Neuron (in vitro differentiated cells): ENCODE results near the gene HCN4.

Source experiments
- H2AFZ ChIP-seq: one replicate; pipeline ENCODE4 v1.6.1; 2013; ENCODE audit warnings: low read depth, mild to moderate bottlenecking, inconsistent platforms, low read length, moderate library complexity
- H3K27me3 ChIP-seq: one replicate; pipeline ENCODE4 v1.6.1; 2013; ENCODE audit warnings: low read length; ENCODE audit not compliant: insufficient read depth
- H3K36me3 ChIP-seq: one replicate; pipeline ENCODE4 v1.6.1; 2013; ENCODE audit warnings: low read length; ENCODE audit not compliant: insufficient read depth
- H3K4me1 ChIP-seq: one replicate; pipeline ENCODE4 v1.6.1; 2013; ENCODE audit warnings: low read length; ENCODE audit not compliant: insufficient read depth
- H3K4me3 ChIP-seq: 2 replicates; pipeline ENCODE4 v1.5.1; 2013; ENCODE audit warnings: mild to moderate bottlenecking, low read length, moderate library complexity
- H3K9me3 ChIP-seq: one replicate; pipeline ENCODE4 v1.6.1; 2013; ENCODE audit warnings: low read length

The HCN4 gene

GRCh38 chr15:73323956-73324355 lies 44.8 kb downstream of the HCN4 start:
- no peaks in the 10 kb centered on the region for H3K36me3 ChIP-seq
- H2AFZ ChIP-seq, result no peak overlapping the region
- H3K27me3 ChIP-seq, result no peaks in the 10 kb centered on the region
- H3K9me3 ChIP-seq, result no peaks in the 10 kb centered on the region
- H3K4me3 ChIP-seq, result no peak overlapping the region
- H3K4me1 ChIP-seq, result peaks cover 5% of the 10 kb centered on the region

GRCh38 chr15:73323374-73323955 lies 45.3 kb downstream of the HCN4 start:
- Histone ChIP-seq H2AFZ (no peak overlapping the region), H3K4me1 (peaks cover 9% of the 10 kb centered on the region), H3K36me3 (no peaks in the 10 kb centered on the region)

DNA sequence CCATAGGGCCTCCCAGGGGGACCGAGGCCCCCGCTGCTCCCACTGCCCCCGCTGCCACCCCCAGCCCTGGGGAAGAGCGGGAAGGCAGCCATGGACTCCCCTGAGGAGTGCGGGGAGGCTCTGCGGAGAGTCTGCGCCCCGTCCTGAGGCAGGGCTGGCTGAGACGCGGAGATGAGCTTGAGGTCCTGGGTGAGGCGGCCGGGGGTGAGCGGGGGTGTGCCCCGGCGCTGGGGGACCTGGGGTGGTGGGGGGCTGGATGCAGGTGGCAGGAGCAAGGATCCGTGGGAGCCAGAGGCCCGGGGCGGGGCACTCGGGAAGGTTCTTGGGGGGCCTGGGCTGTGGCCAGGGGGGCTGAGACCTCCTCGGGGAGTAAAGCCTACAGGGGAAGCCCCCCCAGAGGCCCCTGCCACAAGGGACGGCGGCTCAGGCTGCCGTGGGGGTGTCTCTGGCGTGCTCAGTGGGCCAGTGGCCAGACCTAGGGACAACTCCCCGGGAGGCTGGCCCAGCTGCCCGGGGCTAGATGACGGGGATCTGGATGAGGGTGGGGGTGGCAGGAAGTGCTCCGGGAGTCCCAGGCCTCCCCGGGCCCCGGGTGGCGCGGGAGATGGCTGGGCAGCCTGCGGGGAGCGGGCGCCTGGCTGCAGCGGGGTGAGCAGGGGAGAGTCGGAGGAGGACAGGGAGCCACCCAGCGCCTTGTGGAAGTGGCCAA lies 45.9 kb downstream of the HCN4 start:
- Histone ChIP-seq H3K27me3 (no peaks in the 10 kb centered on the region), H3K4me3 (no peak overlapping the region), H2AFZ (no peak overlapping the region), H3K4me1 (peaks cover 15% of the 10 kb centered on the region), H3K9me3 (no peaks in the 10 kb centered on the region), H3K36me3 (no peaks in the 10 kb centered on the region)

More at GRCh38 chr15:73323374-73323955, 45.3 kb downstream of the HCN4 start:
- Histone ChIP-seq H3K9me3 (no peaks in the 10 kb centered on the region), H3K4me3 (no peak overlapping the region), H3K27me3 (no peaks in the 10 kb centered on the region)

DNA sequence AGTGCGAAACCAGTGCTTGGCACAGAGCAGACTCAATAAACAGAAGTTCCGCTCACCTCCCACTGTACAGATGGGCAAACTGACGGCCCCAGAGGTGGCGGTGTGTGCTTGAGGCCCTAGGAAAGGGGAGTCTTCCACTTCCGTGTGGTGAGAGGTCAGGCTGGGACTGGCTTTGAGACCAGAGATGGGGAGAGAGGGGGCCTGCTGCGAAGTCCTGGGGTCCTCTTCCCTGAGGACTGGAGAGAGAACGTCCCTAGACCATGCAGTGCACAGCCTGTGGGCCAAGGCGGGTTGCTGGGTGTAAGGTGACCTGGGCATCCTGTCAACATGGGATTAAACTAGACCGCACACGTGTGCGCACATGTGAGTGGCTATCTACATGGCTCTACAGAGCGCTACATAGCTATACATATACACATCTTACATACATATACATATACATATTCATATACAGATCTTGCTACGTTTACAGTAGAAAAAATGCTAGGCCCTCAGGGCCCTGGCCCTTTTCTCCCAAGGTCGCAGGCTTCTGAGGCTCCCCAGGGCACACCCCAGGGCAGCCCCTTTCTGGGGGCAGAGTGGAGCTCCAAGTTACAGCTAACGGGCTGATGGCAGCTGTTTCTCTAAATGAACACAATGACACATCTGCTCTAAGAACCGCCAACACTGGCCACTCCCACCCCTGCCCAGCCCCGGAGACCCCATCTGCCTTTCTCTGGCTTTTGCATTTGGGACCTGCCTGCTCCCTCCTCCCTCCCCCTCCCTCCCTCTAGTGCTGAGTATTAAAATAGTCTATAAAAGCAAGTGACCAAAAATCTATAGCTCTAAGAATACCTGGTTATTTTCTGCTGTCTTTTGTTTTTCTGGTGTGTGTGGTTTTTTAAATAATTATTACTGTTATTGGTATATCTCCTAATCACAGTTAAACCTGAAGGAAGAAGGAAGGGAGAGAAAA lies 47.0 kb downstream of the HCN4 start:
- Histone ChIP-seq H3K27me3 (no peaks in the 10 kb centered on the region), H3K4me1 (peaks cover 19% of the 10 kb centered on the region), H3K4me3 (no peak overlapping the region), H2AFZ (no peak overlapping the region), H3K36me3 (no peaks in the 10 kb centered on the region), H3K9me3 (no peaks in the 10 kb centered on the region)

GRCh38 chr15:73320619-73321180 lies 48.1 kb downstream of the HCN4 start:
- H3K36me3 ChIP-seq, result no peaks in the 10 kb centered on the region
- no peaks in the 10 kb centered on the region for H3K9me3 ChIP-seq
- H2AFZ ChIP-seq, result no peak overlapping the region
- H3K4me3 ChIP-seq, result no peak overlapping the region
- H3K4me1 ChIP-seq, result peaks cover 19% of the 10 kb centered on the region
- no peaks in the 10 kb centered on the region for H3K27me3 ChIP-seq

- no peak overlapping the region for H2AFZ ChIP-seq
- no peak overlapping the region for H3K4me3 ChIP-seq
- H3K36me3 ChIP-seq, result no peaks in the 10 kb centered on the region
- peaks cover 19% of the 10 kb centered on the region for H3K4me1 ChIP-seq
- H3K9me3 ChIP-seq, result no peaks in the 10 kb centered on the region
- no peaks in the 10 kb centered on the region for H3K27me3 ChIP-seq
Measured at GRCh38 chr15:73319460-73320245, 49.1 kb downstream of the HCN4 start.

GRCh38 chr15:73318463-73319351 lies 50.1 kb downstream of the HCN4 start:
- H3K4me1 ChIP-seq, result peaks cover 19% of the 10 kb centered on the region
- H3K4me3 ChIP-seq, result no peak overlapping the region
- no peaks in the 10 kb centered on the region for H3K9me3 ChIP-seq
- no peaks in the 10 kb centered on the region for H3K27me3 ChIP-seq
- H2AFZ ChIP-seq, result no peak overlapping the region
- H3K36me3 ChIP-seq, result no peaks in the 10 kb centered on the region

DNA sequence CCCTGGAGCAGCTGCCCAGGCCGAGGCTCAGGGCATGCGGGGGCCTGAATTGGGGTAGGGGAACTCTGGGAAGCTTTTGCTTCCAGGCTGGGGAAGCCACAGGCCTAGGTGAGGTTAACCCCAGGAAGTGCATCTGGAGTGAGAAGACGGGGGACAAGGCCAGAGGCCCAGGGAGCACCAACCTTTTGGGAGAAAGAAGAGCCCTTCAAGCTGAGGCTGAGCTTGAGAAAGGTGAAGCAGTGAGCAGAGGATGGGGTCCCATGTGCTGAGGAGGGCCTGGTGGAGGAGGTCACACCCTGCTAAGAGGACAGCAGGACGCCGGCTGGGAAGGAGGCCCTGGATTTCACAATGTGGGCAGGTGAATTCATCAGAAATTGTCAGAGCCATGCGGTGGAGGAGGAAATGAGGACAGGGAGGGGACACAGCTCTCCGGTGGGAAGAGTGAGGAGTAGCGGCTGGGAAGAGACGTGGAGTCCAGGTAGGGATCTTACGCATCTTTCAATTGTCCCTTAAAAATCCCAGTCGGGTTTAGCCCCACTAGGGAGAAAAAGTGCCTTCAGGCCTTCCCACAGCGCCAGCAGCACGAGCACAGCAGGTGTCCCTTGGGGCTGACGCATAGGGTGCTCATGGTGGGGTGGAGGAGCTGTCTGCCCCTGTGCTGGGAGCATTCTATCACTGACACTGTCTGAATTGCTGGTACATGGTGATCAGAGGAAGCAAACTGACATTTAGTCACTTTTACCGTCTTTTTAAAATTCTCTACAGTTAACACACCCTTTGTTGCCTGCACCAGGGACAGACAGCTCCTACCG lies 50.9 kb downstream of the HCN4 start:
- H3K36me3 ChIP-seq, result no peaks in the 10 kb centered on the region
- peaks cover 19% of the 10 kb centered on the region for H3K4me1 ChIP-seq
- H3K27me3 ChIP-seq, result no peaks in the 10 kb centered on the region
- no peak overlapping the region for H3K4me3 ChIP-seq
- H3K9me3 ChIP-seq, result no peaks in the 10 kb centered on the region
- H2AFZ ChIP-seq, result no peak overlapping the region

DNA sequence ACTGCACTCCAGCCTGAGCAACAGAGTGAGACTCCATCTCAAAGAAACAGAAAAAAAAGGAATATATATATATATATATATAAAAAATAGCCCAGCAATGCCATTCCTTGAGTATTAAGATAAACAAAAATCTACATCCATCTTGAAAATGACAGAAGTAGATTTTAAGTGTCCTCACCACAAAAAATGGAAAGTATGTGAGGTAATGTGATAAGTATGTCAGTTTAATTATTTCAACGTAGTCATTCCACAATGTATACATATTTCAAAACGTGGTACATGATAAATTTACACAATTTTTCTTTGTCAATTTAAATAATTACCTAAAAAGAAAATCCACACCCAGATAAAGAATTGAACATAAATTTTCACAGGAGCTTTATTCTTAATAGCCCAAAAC lies 54.9 kb downstream of the HCN4 start:
- H3K27me3 ChIP-seq, result no peaks in the 10 kb centered on the region
- H3K4me1 ChIP-seq, result peaks cover 14% of the 10 kb centered on the region
- no peak overlapping the region for H3K4me3 ChIP-seq
- no peak overlapping the region for H2AFZ ChIP-seq
- H3K36me3 ChIP-seq, result peaks cover 6% of the 10 kb centered on the region
- H3K9me3 ChIP-seq, result peaks cover 2% of the 10 kb centered on the region

- H2AFZ ChIP-seq, result no peak overlapping the region
- H3K27me3 ChIP-seq, result no peaks in the 10 kb centered on the region
- peaks cover 2% of the 10 kb centered on the region for H3K9me3 ChIP-seq
- peaks cover 31% of the 10 kb centered on the region for H3K36me3 ChIP-seq
- no peak overlapping the region for H3K4me3 ChIP-seq
- H3K4me1 ChIP-seq, result no peaks in the 10 kb centered on the region
Measured at GRCh38 chr15:73308305-73308704, 60.5 kb downstream of the HCN4 start.
